Measurements from ENCODE around the gene C19orf53.

Gene C19orf53

GRCh38 chr19:13783565-13784500 lies 9.6 kb downstream of the C19orf53 start:
- TF ChIP-seq SIN3A (IDR thresholded peaks at IDR 0.05; ENCODE audit: borderline replicate concordance, insufficient read depth, low read length), result no peak
- TF ChIP-seq POLR2AphosphoS5 (IDR thresholded peaks at IDR 0.05; ENCODE audit: low read depth, low read length), result no peak
- no peak for TF ChIP-seq FOXP2 (optimal IDR thresholded peaks at IDR 0.05; ENCODE audit: borderline replicate concordance, extremely low read depth, extremely low read length, insufficient read depth)
- TF ChIP-seq, protein P1, sequence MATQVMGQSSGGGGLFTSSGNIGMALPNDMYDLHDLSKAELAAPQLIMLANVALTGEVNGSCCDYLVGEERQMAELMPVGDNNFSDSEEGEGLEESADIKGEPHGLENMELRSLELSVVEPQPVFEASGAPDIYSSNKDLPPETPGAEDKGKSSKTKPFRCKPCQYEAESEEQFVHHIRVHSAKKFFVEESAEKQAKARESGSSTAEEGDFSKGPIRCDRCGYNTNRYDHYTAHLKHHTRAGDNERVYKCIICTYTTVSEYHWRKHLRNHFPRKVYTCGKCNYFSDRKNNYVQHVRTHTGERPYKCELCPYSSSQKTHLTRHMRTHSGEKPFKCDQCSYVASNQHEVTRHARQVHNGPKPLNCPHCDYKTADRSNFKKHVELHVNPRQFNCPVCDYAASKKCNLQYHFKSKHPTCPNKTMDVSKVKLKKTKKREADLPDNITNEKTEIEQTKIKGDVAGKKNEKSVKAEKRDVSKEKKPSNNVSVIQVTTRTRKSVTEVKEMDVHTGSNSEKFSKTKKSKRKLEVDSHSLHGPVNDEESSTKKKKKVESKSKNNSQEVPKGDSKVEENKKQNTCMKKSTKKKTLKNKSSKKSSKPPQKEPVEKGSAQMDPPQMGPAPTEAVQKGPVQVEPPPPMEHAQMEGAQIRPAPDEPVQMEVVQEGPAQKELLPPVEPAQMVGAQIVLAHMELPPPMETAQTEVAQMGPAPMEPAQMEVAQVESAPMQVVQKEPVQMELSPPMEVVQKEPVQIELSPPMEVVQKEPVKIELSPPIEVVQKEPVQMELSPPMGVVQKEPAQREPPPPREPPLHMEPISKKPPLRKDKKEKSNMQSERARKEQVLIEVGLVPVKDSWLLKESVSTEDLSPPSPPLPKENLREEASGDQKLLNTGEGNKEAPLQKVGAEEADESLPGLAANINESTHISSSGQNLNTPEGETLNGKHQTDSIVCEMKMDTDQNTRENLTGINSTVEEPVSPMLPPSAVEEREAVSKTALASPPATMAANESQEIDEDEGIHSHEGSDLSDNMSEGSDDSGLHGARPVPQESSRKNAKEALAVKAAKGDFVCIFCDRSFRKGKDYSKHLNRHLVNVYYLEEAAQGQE (IDR thresholded peaks at IDR 0.05; ENCODE audit: insufficient read depth in 1 of 2, low read depth in 2 of 2, low read length in 2 of 2), result no peak
- TF ChIP-seq TAF1 (IDR thresholded peaks at IDR 0.05; ENCODE audit: borderline replicate concordance, insufficient read depth, low read length), result no peak

DNA sequence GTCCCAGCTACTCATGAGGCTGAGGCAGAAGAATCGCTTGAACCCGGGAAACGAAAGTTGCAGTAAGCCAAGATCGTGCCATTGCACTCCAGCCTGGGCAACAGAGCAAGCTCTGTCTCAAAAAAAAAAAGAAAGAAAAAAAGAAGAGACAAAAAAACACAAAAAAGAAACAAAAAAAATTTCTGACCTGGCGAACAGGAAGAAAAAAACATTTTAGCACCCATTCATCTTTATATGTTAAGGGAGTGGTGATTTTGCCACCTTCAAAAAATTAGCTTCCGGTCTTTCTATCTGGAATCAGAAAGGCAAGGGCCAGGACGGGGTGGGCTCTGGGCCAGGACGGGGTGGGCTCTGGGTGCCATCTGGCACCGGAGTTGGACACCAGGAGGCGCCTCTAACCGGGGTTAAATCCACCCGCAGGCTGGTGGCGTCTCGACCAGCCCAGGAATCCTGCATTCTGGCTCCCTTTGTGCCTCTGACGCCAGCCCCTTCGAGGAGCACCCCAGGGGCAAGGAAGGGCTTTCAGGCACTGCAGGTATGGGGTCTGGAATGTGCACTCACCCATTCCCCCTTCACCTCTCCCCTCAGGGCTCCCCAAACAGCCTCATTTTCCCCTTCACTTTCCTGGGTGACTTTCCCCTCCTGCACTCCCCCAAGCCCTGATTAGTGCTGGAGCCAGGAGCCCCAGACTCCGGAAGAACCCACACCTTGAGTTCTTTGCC lies 10.6 kb downstream of the C19orf53 start:
- no peak for TF ChIP-seq FOXP2 (optimal IDR thresholded peaks at IDR 0.05; ENCODE audit: borderline replicate concordance, extremely low read depth, extremely low read length, insufficient read depth)

DNA sequence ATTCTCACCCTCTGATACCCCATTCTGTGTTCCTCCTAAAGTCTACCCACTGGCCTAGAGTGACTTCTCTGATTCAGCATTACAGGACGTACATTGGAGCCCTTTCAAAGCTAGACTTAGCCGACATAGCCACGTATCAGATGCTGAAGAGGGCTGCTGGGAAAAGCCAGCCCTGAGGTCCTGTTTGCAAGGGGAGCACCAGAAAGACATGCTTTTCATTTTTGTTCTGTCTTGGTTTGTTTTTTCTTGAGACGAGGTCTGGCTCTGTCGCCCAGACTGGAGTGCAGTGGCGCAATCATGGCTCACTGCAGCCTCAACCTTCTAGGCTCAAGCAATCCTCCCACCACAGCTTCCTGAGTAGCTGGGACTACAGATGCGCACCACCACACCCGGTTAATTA lies 14.7 kb downstream of the C19orf53 start:
- TF ChIP-seq SIN3A (IDR thresholded peaks at IDR 0.05; ENCODE audit: borderline replicate concordance, insufficient read depth, low read length) (no peak), FOXP2 (optimal IDR thresholded peaks at IDR 0.05; ENCODE audit: borderline replicate concordance, extremely low read depth, extremely low read length, insufficient read depth) (no peak), POLR2AphosphoS5 (IDR thresholded peaks at IDR 0.05; ENCODE audit: low read depth, low read length) (no peak), TAF1 (IDR thresholded peaks at IDR 0.05; ENCODE audit: borderline replicate concordance, insufficient read depth, low read length) (no peak)
- TF ChIP-seq, protein P1 (IDR thresholded peaks at IDR 0.05; ENCODE audit: insufficient read depth in 1 of 2, low read depth in 2 of 2, low read length in 2 of 2), result no peak

GRCh38 chr19:13790354-13790753 lies 16.1 kb downstream of the C19orf53 start:
- TF ChIP-seq, protein P1 (IDR thresholded peaks at IDR 0.05; ENCODE audit: insufficient read depth in 1 of 2, low read depth in 2 of 2, low read length in 2 of 2), result no peak
- TF ChIP-seq FOXP2 (optimal IDR thresholded peaks at IDR 0.05; ENCODE audit: borderline replicate concordance, extremely low read depth, extremely low read length, insufficient read depth) (no peak), POLR2AphosphoS5 (IDR thresholded peaks at IDR 0.05; ENCODE audit: low read depth, low read length) (no peak), TAF1 (IDR thresholded peaks at IDR 0.05; ENCODE audit: borderline replicate concordance, insufficient read depth, low read length) (no peak), SIN3A (IDR thresholded peaks at IDR 0.05; ENCODE audit: borderline replicate concordance, insufficient read depth, low read length) (no peak)

- no peak for TF ChIP-seq FOXP2 (optimal IDR thresholded peaks at IDR 0.05; ENCODE audit: borderline replicate concordance, extremely low read depth, extremely low read length, insufficient read depth)
- TF ChIP-seq, protein P1 (IDR thresholded peaks at IDR 0.05; ENCODE audit: insufficient read depth in 1 of 2, low read depth in 2 of 2, low read length in 2 of 2), result no peak
- no peak for TF ChIP-seq TAF1 (IDR thresholded peaks at IDR 0.05; ENCODE audit: borderline replicate concordance, insufficient read depth, low read length)
- no peak for TF ChIP-seq SIN3A (IDR thresholded peaks at IDR 0.05; ENCODE audit: borderline replicate concordance, insufficient read depth, low read length)
- no peak for TF ChIP-seq POLR2AphosphoS5 (IDR thresholded peaks at IDR 0.05; ENCODE audit: low read depth, low read length)
Measured at GRCh38 chr19:13794398-13794756, 20.1 kb downstream of the C19orf53 start.

All from PFSK-1 (cell line).